Measurements from ENCODE around the gene DDX10. TPM values are rescaled to one million over a fixed set of nuclear protein-coding genes. Genes with fewer than 3 reads are reported as not detected.

Gene DDX10
- total RNA-seq, 1 donor = 20.3 TPM

DNA sequence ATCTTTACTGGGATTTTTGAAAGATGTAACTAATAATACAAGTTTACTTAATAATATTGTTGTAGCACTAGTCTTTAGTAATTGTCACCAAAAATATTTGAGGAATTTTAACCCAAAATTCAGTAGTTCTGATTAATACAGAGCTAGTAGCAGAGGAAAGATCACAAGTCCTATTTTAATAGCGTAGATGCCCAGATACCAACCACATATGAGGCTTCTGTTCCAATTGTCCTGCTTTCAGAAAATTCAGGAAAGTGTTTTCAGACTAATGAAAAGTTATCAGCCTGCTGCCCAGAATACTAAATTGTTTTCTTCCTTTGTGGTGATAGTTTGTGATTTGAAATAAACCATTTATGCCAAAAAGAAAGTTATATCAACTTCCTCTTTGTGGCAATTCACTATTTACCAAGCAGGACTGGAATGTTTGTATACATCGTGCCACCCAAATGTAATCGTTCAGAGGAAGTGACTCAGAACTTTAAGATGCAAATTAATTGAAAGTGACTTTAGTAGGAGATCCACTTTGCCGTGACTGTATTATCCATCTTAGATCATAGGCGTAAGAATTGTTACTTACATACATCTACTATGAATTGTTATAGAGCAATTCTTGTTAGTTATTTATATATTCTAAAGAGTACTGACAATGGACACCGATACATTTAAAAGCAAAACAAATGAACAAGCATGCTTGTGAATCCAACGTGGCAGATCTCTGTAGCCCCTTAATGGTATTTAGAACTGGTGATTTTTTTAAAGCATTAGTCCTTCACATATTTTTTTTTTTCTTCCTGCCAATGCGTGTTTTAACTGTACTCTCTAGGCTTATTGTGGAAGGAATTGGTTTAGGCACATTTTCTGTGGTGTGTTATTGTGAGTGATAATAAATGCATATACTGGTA is 231.0 kb downstream of the DDX10 start:
- peak overlapping the region; percentile 27 for H3K4me3 ChIP-seq (ENCODE audit: low read depth, low read length)
- peak; percentile 53 for DNase-seq (ENCODE audit: low read depth)
- TF ChIP-seq, protein P1, sequence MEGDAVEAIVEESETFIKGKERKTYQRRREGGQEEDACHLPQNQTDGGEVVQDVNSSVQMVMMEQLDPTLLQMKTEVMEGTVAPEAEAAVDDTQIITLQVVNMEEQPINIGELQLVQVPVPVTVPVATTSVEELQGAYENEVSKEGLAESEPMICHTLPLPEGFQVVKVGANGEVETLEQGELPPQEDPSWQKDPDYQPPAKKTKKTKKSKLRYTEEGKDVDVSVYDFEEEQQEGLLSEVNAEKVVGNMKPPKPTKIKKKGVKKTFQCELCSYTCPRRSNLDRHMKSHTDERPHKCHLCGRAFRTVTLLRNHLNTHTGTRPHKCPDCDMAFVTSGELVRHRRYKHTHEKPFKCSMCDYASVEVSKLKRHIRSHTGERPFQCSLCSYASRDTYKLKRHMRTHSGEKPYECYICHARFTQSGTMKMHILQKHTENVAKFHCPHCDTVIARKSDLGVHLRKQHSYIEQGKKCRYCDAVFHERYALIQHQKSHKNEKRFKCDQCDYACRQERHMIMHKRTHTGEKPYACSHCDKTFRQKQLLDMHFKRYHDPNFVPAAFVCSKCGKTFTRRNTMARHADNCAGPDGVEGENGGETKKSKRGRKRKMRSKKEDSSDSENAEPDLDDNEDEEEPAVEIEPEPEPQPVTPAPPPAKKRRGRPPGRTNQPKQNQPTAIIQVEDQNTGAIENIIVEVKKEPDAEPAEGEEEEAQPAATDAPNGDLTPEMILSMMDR (IDR thresholded peaks at IDR 0.05; ENCODE audit: insufficient read depth, low read depth, low read length) = no peak

- TF ChIP-seq, protein P1 (IDR thresholded peaks at IDR 0.05; ENCODE audit: insufficient read depth, low read depth, low read length) = no peak
- H3K4me3 ChIP-seq (ENCODE audit: low read depth, low read length) = no peak overlapping the region
- DNase-seq (ENCODE audit: low read depth) = no peak
Measured at GRCh38 chr11:108897071-108897481, 232.2 kb downstream of the DDX10 start.

- DNase-seq (ENCODE audit: low read depth) = no peak
- no peak overlapping the region for H3K4me3 ChIP-seq (ENCODE audit: low read depth, low read length)
- TF ChIP-seq, protein P1 (IDR thresholded peaks at IDR 0.05; ENCODE audit: insufficient read depth, low read depth, low read length) = no peak
Measured at GRCh38 chr11:108897916-108898315, 233.0 kb downstream of the DDX10 start.

GRCh38 chr11:108901359-108901758 is 236.5 kb downstream of the DDX10 start:
- TF ChIP-seq, protein P1 (IDR thresholded peaks at IDR 0.05; ENCODE audit: insufficient read depth, low read depth, low read length) = no peak
- H3K4me3 ChIP-seq (ENCODE audit: low read depth, low read length) = no peak overlapping the region
- DNase-seq (ENCODE audit: low read depth) = peak; percentile 76

DNA sequence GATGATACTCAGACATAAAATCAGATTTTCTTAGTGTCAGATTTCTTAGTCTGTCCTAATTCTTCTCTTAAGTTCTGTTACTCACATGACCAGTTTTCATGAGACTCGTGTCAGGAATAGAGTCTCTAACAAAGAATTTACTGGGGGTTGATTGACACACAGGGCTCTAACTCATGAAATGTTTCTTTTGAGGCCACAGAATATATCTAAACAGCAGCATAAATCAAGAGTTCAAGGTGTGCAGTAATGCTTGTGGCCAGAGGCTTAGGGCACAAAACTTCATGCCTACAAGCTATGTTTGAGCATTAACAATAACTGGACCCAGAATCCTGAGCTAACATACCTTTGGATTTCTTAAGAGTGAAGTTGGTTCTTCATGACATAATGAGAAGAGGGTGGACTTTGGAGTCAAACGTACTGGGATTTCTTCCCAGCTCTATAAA is 237.2 kb downstream of the DDX10 start:
- H3K4me3 ChIP-seq (ENCODE audit: low read depth, low read length) = no peak overlapping the region
- no peak for DNase-seq (ENCODE audit: low read depth)
- TF ChIP-seq, protein P1 (IDR thresholded peaks at IDR 0.05; ENCODE audit: insufficient read depth, low read depth, low read length) = no peak

DNA sequence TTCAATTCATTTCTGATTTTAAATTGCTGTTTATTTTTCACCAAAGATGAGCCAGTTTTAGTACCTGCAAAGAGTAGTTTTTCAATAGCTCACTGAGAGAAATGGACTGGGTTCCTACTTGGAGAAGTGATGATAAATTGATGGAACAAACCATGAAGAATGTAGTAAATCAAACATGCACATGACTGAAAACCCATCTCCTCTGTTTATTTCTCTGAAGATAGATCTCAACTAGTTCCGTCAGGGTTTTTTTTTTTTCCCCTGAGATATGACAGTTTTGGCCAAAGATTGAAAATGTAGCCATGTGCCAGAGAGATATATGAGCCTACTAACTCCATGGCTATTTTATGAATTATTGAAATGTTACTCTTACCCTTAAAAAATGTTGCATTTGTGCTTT is 239.6 kb downstream of the DDX10 start:
- DNase-seq (ENCODE audit: low read depth) = no peak
- TF ChIP-seq, protein P1 (IDR thresholded peaks at IDR 0.05; ENCODE audit: insufficient read depth, low read depth, low read length) = no peak
- H3K4me3 ChIP-seq (ENCODE audit: low read depth, low read length) = no peak overlapping the region
